VCaP (cell line): Measurements from ENCODE around the gene LMNTD2.
"Not testable (repeated sequence)": the region's sequence is repeated elsewhere in the genome, so short reads cannot be mapped to it uniquely, and the experiment has no call there.

ENCODE experiments used
- H3K27ac ChIP-seq: fragments of 450-650 bp; 2 replicates; pipeline ENCODE4 v1.5.1; 2017
- TF ChIP-seq, protein P1 (sequence below): fragments of 450-650 bp; conservative IDR thresholded peaks from 2 replicates; pipeline ENCODE4 v1.5.1; 2017; ENCODE audit warnings: mild to moderate bottlenecking, moderate library complexity

Gene LMNTD2

DNA sequence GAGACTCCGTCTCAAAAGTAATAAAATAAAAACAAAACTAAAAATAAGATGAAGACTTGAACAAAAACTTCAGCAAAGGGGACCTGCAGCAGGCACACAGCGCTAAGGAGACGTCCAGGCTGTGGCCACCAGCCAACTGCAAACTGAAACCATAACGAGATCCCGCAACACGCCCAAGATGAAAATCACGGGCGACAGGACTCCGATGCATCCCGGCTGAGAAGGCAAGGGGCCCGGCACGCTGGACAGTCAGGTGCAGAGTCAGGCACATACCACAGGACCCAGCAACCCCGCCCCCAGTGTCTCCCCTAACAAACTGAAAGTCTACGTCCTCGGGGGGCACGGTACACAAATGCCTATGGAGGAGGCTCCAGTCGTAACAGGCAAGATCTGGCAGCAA lies 34.3 kb downstream of the LMNTD2 start:
- no peak overlapping the region for H3K27ac ChIP-seq
- TF ChIP-seq, protein P1, sequence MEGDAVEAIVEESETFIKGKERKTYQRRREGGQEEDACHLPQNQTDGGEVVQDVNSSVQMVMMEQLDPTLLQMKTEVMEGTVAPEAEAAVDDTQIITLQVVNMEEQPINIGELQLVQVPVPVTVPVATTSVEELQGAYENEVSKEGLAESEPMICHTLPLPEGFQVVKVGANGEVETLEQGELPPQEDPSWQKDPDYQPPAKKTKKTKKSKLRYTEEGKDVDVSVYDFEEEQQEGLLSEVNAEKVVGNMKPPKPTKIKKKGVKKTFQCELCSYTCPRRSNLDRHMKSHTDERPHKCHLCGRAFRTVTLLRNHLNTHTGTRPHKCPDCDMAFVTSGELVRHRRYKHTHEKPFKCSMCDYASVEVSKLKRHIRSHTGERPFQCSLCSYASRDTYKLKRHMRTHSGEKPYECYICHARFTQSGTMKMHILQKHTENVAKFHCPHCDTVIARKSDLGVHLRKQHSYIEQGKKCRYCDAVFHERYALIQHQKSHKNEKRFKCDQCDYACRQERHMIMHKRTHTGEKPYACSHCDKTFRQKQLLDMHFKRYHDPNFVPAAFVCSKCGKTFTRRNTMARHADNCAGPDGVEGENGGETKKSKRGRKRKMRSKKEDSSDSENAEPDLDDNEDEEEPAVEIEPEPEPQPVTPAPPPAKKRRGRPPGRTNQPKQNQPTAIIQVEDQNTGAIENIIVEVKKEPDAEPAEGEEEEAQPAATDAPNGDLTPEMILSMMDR, result no peak

GRCh38 chr11:521177-521688 lies 39.3 kb downstream of the LMNTD2 start:
- H3K27ac ChIP-seq, result no peak overlapping the region
- TF ChIP-seq, protein P1, result no peak

DNA sequence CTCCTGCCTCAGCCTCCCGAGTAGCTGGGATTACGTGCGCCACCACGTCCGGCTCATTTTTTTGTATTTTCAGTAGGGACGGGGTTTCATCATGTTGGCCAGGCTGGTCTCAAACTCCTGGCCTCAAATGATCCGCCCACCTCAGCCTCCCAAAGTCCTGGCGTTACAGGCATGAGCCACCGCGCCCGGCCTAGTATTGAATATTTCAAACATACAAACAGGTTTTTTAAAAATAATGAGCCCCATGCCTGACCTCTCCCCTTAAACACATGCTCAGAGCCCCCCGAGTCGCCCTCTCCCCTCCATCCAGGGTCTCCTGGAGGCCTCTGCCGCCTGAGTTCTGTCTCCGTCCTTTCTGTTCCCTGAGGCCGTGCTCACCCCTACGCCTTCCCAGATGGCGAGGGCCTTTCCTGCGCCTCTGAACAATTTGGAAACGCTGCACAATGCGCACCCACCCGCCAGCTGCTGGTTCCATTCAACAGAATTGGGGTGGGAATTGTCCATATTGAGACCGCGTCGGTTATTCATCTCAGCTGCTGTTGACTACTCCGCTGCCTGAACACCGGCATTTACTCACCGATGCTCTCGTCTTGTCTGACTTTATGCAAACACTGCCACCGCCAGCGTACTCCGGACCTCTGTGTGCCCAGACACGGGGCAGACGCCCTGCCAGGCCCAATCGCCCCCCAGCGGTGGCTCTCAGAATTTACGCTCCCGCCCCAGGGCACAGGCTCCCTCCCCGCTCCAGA lies 39.9 kb downstream of the LMNTD2 start:
- no peak overlapping the region for H3K27ac ChIP-seq
- TF ChIP-seq, protein P1, result no peak

- H3K27ac ChIP-seq, result peak overlapping the region; percentile 59
- TF ChIP-seq, protein P1, result peak; percentile 97
Observed at GRCh38 chr11:518463-519202, 41.9 kb downstream of the LMNTD2 start.

DNA sequence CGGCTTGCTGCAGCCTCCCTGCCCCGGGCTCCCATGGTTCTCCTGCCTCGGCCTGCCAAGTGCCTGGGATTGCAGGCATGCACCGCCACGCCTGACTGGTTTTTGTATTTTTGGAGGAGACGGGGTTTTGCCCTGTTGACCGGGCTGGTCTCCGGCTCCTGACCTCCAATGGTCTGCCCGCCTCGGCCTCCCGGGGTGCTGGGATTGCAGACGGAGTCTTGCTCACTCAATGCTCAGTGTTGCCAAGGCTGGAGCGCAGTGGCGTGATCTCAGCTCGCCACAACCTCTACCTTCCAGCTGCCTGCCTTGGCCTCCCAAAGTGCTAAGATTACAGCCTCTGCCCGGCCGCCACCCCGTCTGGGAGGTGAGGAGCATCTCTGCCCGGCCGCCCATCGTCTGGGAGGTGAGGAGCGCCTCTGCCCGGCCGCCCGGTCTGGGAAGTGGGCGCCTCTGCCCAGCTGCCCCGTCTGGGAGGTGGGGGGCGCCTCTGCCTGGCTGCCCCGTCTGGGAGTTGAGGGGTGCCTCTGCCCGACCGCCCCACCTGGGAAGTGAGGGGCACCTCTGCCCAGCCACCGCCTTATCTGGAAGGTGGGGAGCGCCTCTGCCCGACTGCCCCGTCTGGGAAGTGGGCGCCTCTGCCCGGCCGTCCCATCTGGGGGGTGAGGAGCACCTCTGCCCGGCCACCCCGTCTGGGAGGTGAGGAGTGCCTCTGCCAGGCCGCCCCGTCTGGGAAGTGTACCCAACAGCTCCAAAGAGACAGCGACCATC lies 43.4 kb downstream of the LMNTD2 start:
- H3K27ac ChIP-seq, result not testable (repeated sequence)

GRCh38 chr11:516400-516799 lies 44.1 kb downstream of the LMNTD2 start:
- no peak overlapping the region for H3K27ac ChIP-seq
- TF ChIP-seq, protein P1, result no peak

GRCh38 chr11:515131-515530 lies 45.4 kb downstream of the LMNTD2 start:
- TF ChIP-seq, protein P1, result no peak
- no peak overlapping the region for H3K27ac ChIP-seq
